ENCODE measurements around the gene GRID1. TPM values are rescaled to one million over a fixed set of nuclear protein-coding genes. Genes with fewer than 3 reads are reported as not detected.

Gene GRID1
- total RNA-seq, 4 donors from 2014 or later, result 17.2 to 28.1 (median 23.6) TPM

DNA sequence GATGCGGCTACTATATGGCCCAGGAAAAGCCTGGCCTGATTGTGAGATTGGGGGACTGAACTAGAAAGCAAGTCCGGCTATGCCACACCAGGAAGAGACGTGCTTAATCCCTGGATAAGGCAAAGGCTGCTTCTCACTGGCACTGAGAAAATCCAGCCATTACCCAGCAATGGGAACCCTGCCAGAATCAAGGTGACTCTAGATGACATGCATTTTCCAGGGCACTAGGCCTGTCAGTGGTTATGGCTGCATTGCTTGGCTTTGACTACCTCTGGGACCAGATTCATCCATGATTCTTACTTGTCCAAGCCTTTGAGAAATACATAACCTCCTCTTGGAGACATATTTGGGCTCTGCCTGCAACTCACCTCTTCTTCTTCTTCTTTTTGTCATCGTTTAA, 317.2 kb downstream of the GRID1 start:
- 95 to 97% methylated on average over 4 of the region's 4 CpGs for WGBS, 2 donors
- Histone ChIP-seq H3K27ac (peak overlapping the region in 2 of 3 donors; percentile 41 to 55), H3K9me3 (no peaks in the 10 kb centered on the region), H3K4me1 (peaks cover 19 to 33% of the 10 kb centered on the region in 2 donors), H3K4me3 (replicated peaks in 1 of 3) (no peak overlapping the region), H3K27me3 (no peaks in the 10 kb centered on the region), H3K36me3 (no peaks in the 10 kb centered on the region)
- intact Hi-C loops (cut with DNase I), result no loop called here
- DNase-seq, result no peak
- TF ChIP-seq POLR2A (IDR thresholded peaks at IDR 0.05), result no peak
- TF ChIP-seq CTCF (IDR thresholded peaks at IDR 0.05), result no peak

GRCh38 chr10:86048973-86049372, 317.6 kb downstream of the GRID1 start:
- intact Hi-C loops (cut with DNase I), result no loop called here
- H3K27me3 ChIP-seq, result no peaks in the 10 kb centered on the region
- peak overlapping the region in 2 of 3 donors; percentile 41 to 55 for H3K27ac ChIP-seq
- TF ChIP-seq POLR2A (IDR thresholded peaks at IDR 0.05) (no peak), CTCF (IDR thresholded peaks at IDR 0.05) (no peak)
- H3K9me3 ChIP-seq, result no peaks in the 10 kb centered on the region
- no peak for DNase-seq
- no peak overlapping the region for H3K4me3 ChIP-seq (replicated peaks in 1 of 3)
- no peaks in the 10 kb centered on the region for H3K36me3 ChIP-seq
- H3K4me1 ChIP-seq, result peaks cover 19 to 33% of the 10 kb centered on the region in 2 donors
- 82 to 93% methylated on average over 2 of the region's 2 CpGs for WGBS, 2 donors

- DNase-seq, result no peak
- Histone ChIP-seq H3K9me3 (no peaks in the 10 kb centered on the region), H3K27me3 (no peaks in the 10 kb centered on the region), H3K27ac (peak overlapping the region in 2 of 3 donors; percentile 41 to 55), H3K4me3 (replicated peaks in 1 of 3) (no peak overlapping the region), H3K36me3 (no peaks in the 10 kb centered on the region), H3K4me1 (peaks cover 19 to 33% of the 10 kb centered on the region in 2 donors)
- intact Hi-C loops (cut with DNase I), result no loop called here
- TF ChIP-seq CTCF (IDR thresholded peaks at IDR 0.05) (no peak), POLR2A (IDR thresholded peaks at IDR 0.05) (no peak)
Measured at GRCh38 chr10:86048571-86048970, 318.0 kb downstream of the GRID1 start.

GRCh38 chr10:86047588-86047987, 319.0 kb downstream of the GRID1 start:
- intact Hi-C loops (cut with DNase I), result no loop called here
- Histone ChIP-seq H3K36me3 (no peaks in the 10 kb centered on the region), H3K9me3 (no peaks in the 10 kb centered on the region), H3K27me3 (no peaks in the 10 kb centered on the region), H3K4me1 (peaks cover 19 to 33% of the 10 kb centered on the region in 2 donors), H3K4me3 (replicated peaks in 1 of 3) (no peak overlapping the region), H3K27ac (no peak overlapping the region)
- WGBS, 2 donors, result 82 to 87% methylated on average over 7 of the region's 7 CpGs
- no peak for TF ChIP-seq POLR2A (IDR thresholded peaks at IDR 0.05)
- no peak for TF ChIP-seq CTCF (IDR thresholded peaks at IDR 0.05)
- DNase-seq, result no peak

GRCh38 chr10:86046845-86047460, 319.6 kb downstream of the GRID1 start:
- WGBS, 2 donors, result 72 to 76% methylated on average over 2 of the region's 2 CpGs
- peaks cover 19 to 33% of the 10 kb centered on the region in 2 donors for H3K4me1 ChIP-seq
- no peaks in the 10 kb centered on the region for H3K36me3 ChIP-seq
- no peaks in the 10 kb centered on the region for H3K27me3 ChIP-seq
- intact Hi-C loops (cut with DNase I), result no loop called here
- TF ChIP-seq CTCF (IDR thresholded peaks at IDR 0.05) (no peak), POLR2A (IDR thresholded peaks at IDR 0.05) (no peak)
- no peak overlapping the region for H3K4me3 ChIP-seq (replicated peaks in 1 of 3)
- no peak for DNase-seq
- H3K27ac ChIP-seq, result no peak overlapping the region
- H3K9me3 ChIP-seq, result no peaks in the 10 kb centered on the region

Data from thyroid gland (tissue), 4 donors.